Heart left ventricle (tissue), 13 donors: Measurements from ENCODE around the gene MGA.

ENCODE experiments used
- POLR2A ChIP-seq, 2 donors: fragments of 450-650 bp; IDR thresholded peaks; one replicate each; pipeline ENCODE4 v1.6.1; 2017; ENCODE audit warnings: antibody characterized with exemption in 2 of 2, mild to moderate bottlenecking in 2 of 2, moderate library complexity in 2 of 2
- TF ChIP-seq, protein P1 (sequence below), 12 donors: fragments of 200-600 bp; sonication (generic) in 4 of 12; IDR thresholded peaks; one replicate each; pipeline versions ENCODE4 v1.5.0 to v1.8.0; 2018 to 2022; ENCODE audit warnings: antibody characterized with exemption in 12 of 12, mild to moderate bottlenecking in 5 of 12
- donor health status: ischemic (EF 13 %, LVEDD 7.1; RV severe dilation, severe dysfunction).
- donor health status: DM: no; HTN: yes; CAD: no.
- donor health status: DM: no; HTN: no; CAD: no.
- donor health status: ischemic (EF 25% LVEDD 6.9; RV normal size, moderate dysfunction).
- donor health status: ischemic (EF 25% LVEDD 5.7; RV mildly dilated, moderate dysfunction).
- donor health status: ischemic (EF 35%, LVEDD 5.7; RV mildly dilated, moderate dysfunction).
- donor health status: nonischemic (EF 11% LVEDD 7.7; RV severe dilation, severe dysfunction).
- donor health status: DM: yes; HTN: yes; CAD: no.
- donor health status: PGD.
- donor health status: ischemic (EF 29% LVEDD 5.4; RV normal size, mild dysfunction).
- donor health status: nonischemic (EF 23%, LVEDD 6.1; RV moderate dilation, normal function).

DNA sequence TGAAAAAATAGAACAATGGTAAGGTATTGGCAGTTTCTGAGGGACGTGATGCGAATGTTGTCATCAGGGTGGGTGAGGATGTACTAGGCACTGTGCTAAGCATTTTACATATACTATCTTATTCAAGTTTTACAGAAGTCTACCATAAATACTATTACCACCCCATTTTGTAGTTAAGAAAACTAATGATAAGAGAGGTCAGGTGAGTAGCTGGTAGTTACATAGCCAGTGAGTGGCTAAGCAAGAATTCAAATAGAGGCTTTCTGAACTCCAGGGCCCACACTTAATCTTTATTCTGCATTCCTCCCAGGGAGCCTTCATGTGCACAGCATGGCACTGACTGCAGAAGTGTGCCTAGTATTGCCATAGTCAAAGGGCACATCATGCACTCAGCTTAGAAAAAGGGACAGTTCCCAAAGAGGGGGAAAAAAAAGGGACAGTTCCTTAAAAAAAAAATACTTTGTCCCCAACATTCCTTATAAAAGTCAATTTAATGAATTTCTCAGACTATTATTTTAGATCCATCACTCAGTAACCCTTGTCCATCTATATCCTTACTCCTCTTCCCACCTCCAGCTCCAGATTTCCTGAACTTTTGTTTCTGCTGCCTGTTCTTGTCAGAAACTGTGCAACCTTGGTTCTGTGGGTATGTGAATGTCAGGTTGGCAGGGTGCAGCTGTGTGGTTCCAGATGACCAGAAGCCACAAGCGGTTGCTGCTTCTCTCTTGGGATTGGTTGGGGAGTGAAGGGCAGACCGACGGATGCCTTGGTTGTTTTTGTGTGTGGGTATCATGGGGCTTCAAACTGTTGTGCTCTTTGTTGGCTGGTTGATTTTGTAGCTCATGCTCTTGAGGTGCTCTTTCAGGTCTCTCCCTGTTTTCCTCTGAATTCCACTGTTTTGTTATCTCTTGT, 122.4 kb downstream of the MGA start:
- no peak for TF ChIP-seq POLR2A (IDR thresholded peaks at IDR 0.05)
- TF ChIP-seq, protein P1, sequence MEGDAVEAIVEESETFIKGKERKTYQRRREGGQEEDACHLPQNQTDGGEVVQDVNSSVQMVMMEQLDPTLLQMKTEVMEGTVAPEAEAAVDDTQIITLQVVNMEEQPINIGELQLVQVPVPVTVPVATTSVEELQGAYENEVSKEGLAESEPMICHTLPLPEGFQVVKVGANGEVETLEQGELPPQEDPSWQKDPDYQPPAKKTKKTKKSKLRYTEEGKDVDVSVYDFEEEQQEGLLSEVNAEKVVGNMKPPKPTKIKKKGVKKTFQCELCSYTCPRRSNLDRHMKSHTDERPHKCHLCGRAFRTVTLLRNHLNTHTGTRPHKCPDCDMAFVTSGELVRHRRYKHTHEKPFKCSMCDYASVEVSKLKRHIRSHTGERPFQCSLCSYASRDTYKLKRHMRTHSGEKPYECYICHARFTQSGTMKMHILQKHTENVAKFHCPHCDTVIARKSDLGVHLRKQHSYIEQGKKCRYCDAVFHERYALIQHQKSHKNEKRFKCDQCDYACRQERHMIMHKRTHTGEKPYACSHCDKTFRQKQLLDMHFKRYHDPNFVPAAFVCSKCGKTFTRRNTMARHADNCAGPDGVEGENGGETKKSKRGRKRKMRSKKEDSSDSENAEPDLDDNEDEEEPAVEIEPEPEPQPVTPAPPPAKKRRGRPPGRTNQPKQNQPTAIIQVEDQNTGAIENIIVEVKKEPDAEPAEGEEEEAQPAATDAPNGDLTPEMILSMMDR (IDR thresholded peaks at IDR 0.05): no peak
